Measurements from ENCODE around the gene SGCA. TPM values are rescaled to one million over a fixed set of nuclear protein-coding genes. Genes with fewer than 3 reads are reported as not detected.

The SGCA gene
- total and polyA plus RNA-seq, 2 of the 8 experiments (the other 6 are each of a cell fraction or from before 2014, with no cell fraction given) = 0.12 TPM; not detected in 1

DNA sequence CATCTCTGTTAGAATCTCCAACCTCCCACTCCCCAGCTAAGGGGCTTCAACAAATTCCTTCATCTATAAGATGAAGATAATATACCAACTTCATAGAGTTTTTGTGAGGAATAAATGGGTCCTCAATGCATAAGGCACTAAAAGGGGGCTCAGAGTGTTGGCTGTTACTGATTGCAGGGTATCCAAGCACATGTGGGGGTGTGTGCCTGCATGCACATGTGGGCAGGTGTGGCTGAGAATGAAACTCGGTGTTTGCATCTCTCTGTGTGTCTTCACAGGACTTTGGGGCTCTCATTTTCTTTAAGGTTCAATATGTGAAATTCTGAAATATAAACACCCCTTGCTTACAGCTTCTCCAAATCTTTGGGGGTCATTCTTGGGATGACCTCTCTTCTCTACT, 11.2 kb upstream of the SGCA start:
- H2BK20ac ChIP-seq (ENCODE audit: low read length) = no peak overlapping the region
- no peak overlapping the region for H2BK120ac ChIP-seq (replicated peaks; ENCODE audit: low read depth, low read length)
- ChIA-PET POLR2A (ENCODE audit: partially characterized antibody) (interaction anchor here (0.9 kb wide), 1 partner anchor 128 kb away, joined by 3 read pairs; no protein-coding TSS in a partner anchor), CTCF (ENCODE audit: partially characterized antibody) (interaction anchor here (0.9 to 21.5 kb wide), 6 partner anchors 12 to 143 kb away, joined by 3 to 299 read pairs (median 32); partner anchors contain the start of genes PDK2, SAMD14 and SGCA)
- peaks cover 2 to 11% (median 8%) of the 10 kb centered on the region in 4 experiments; a peak in 6 of 7 replicates for H3K27me3 ChIP-seq (replicated peaks in 1 of 4; ENCODE audit: control insufficient read depth in 3 of 4, extremely low read depth in 1 of 4, insufficient read depth in 3 of 4, low read length in 3 of 4)
- H3K79me2 ChIP-seq (ENCODE audit: control insufficient read depth in 1 of 2, insufficient read depth in 2 of 2, low read length in 2 of 2) = no peaks in the 10 kb centered on the region
- peaks cover 21% of the 10 kb centered on the region for H3K23me2 ChIP-seq (ENCODE audit: low read depth, low read length)
- no peak overlapping the region for H2BK5ac ChIP-seq (ENCODE audit: low read depth, low read length)
- no peak overlapping the region for H4K8ac ChIP-seq (ENCODE audit: extremely low read depth, insufficient read depth, low read length)
- H3K9ac ChIP-seq (replicated peaks in 1 of 4; ENCODE audit: extremely low read depth in 1 of 4, low read depth in 3 of 4, low read length in 3 of 4) = no peak overlapping the region
- peaks cover 0 to 9% (median 7%) of the 10 kb centered on the region in 4 experiments; a peak in 6 of 7 replicates for H3K4me1 ChIP-seq (replicated peaks in 1 of 4; ENCODE audit: control insufficient read depth in 3 of 4, insufficient read depth in 4 of 4, low read length in 3 of 4)
- H3K4me3 ChIP-seq (ENCODE audit: extremely low read depth in 1 of 4, insufficient read depth in 2 of 4, low read depth in 3 of 4, low read length in 4 of 4) = no peak overlapping the region
- no peak overlapping the region for H3K18ac ChIP-seq (ENCODE audit: extremely low read depth, low read length)
- H3K23ac ChIP-seq (ENCODE audit: insufficient read length) = no peak overlapping the region
- H2BK12ac ChIP-seq (ENCODE audit: low read depth, low read length) = no peak overlapping the region
- H4K91ac ChIP-seq (replicated peaks; ENCODE audit: insufficient read length, low read length) = no peak overlapping the region
- no peak overlapping the region; the same call in 1 of the 2 replicates for H2AK5ac ChIP-seq (ENCODE audit: low read depth, low read length)
- no peaks in the 10 kb centered on the region for H3K9me3 ChIP-seq (ENCODE audit: insufficient read depth in 2 of 2, low read depth in 1 of 2, low read length in 1 of 2)
- H3K4me2 ChIP-seq (ENCODE audit: insufficient read depth in 1 of 2, low read depth in 2 of 2, low read length in 2 of 2) = no peak overlapping the region
- WGBS, 2 experiments (ENCODE audit: extremely low coverage in 1 of 2, insufficient coverage in 1 of 2, insufficient read length in 1 of 2, insufficient replicate concordance in 2 of 2, low coverage in 1 of 2, low lambda C conversion rate in 2 of 2, missing lambda C conversion rate in 1 of 2) = 83% methylated on average over 1 of the region's 1 CpG; no CpG with 5 or more reads in 1 of the 2 experiments
- TF ChIP-seq TAF7 (optimal IDR thresholded peaks at IDR 0.05; ENCODE audit: borderline replicate concordance, low read depth, low read length) (no peak), ASH2L (IDR thresholded peaks at IDR 0.05; ENCODE audit: low read length) (no peak), TEAD4 (IDR thresholded peaks at IDR 0.05; ENCODE audit: low read depth, low read length) (no peak), SP1 (IDR thresholded peaks at IDR 0.05; ENCODE audit: low read depth, low read length) (no peak), NRF1 (IDR thresholded peaks at IDR 0.05; ENCODE audit: low read depth, low read length) (no peak), POU5F1 (IDR thresholded peaks at IDR 0.05; ENCODE audit: low read depth, low read length) (no peak), TBP (IDR thresholded peaks at IDR 0.05; ENCODE audit: low read depth, low read length) (no peak), KDM4A (IDR thresholded peaks at IDR 0.05; ENCODE audit: low read depth, low read length, severe bottlenecking) (no peak), FOSL1 (IDR thresholded peaks at IDR 0.05; ENCODE audit: insufficient read depth, low read depth, low read length) (no peak), CTBP2 (IDR thresholded peaks at IDR 0.05; ENCODE audit: borderline replicate concordance, insufficient read depth, insufficient read length, low read length) (no peak)
- TF ChIP-seq, protein P1, sequence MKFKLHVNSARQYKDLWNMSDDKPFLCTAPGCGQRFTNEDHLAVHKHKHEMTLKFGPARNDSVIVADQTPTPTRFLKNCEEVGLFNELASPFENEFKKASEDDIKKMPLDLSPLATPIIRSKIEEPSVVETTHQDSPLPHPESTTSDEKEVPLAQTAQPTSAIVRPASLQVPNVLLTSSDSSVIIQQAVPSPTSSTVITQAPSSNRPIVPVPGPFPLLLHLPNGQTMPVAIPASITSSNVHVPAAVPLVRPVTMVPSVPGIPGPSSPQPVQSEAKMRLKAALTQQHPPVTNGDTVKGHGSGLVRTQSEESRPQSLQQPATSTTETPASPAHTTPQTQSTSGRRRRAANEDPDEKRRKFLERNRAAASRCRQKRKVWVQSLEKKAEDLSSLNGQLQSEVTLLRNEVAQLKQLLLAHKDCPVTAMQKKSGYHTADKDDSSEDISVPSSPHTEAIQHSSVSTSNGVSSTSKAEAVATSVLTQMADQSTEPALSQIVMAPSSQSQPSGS (IDR thresholded peaks at IDR 0.05; ENCODE audit: low read length) = no peak
- no peak overlapping the region for H2AFZ ChIP-seq (ENCODE audit: low read length)
- H2BK15ac ChIP-seq (ENCODE audit: low read length) = peak overlapping the region; percentile 9; the same call in 1 of the 2 replicates
- DNase-seq (ENCODE audit: low read depth in 1 of 2, low spot score in 2 of 2) = no peak
- H3K14ac ChIP-seq (ENCODE audit: insufficient read length) = no peak overlapping the region
- no peak overlapping the region for H4K5ac ChIP-seq (ENCODE audit: insufficient read length, low read depth, low read length)
- H3K79me1 ChIP-seq (ENCODE audit: low read depth, low read length) = no peaks in the 10 kb centered on the region
- H3K27ac ChIP-seq (ENCODE audit: low read depth, low read length) = no peak overlapping the region; the same call in 1 of the 2 replicates
- no peaks in the 10 kb centered on the region for H3K36me3 ChIP-seq (ENCODE audit: control insufficient read depth in 2 of 4, insufficient read depth in 4 of 4, low read length in 3 of 4)
- no peak overlapping the region for H3K4ac ChIP-seq (replicated peaks; ENCODE audit: insufficient read length, low read depth, low read length)
- no peak overlapping the region for H3K56ac ChIP-seq (replicated peaks; ENCODE audit: insufficient read length, low read depth, low read length)
- FAIRE-seq = no peak
- H4K20me1 ChIP-seq (replicated peaks in 1 of 2; ENCODE audit: control insufficient read depth in 1 of 2, insufficient read depth in 2 of 2, low read length in 2 of 2) = no peaks in the 10 kb centered on the region
